HEK293 (cell line): ENCODE data around the gene HES5.

Experiments used
- CTCF ChIP-seq: fragments of 450-650 bp; formaldehyde crosslinking; IDR thresholded peaks from 2 replicates; pipeline ENCODE4 v1.5.1; 2016; ENCODE audit warnings: missing biosample characterization, missing genetic modification characterization
- ZNF138 ChIP-seq: fragments of 450-650 bp; formaldehyde crosslinking; IDR thresholded peaks from 2 replicates; pipeline ENCODE4 v1.5.1; 2016; ENCODE audit warnings: missing biosample characterization, missing genetic modification characterization, borderline replicate concordance
- ZNF184 ChIP-seq: fragments of 450-650 bp; IDR thresholded peaks from 2 replicates; pipeline ENCODE4 v1.5.1; 2018; ENCODE audit warnings: missing biosample characterization, mild to moderate bottlenecking, missing genetic modification characterization
- TF ChIP-seq, protein P1 (sequence below): fragments of 450-650 bp; formaldehyde crosslinking; IDR thresholded peaks from 2 replicates; pipeline ENCODE4 v1.5.1; 2016; ENCODE audit warnings: missing biosample characterization, missing genetic modification characterization

GRCh38 chr1:2479186-2479585 lies 50.9 kb downstream of the HES5 start:
- TF ChIP-seq CTCF (no peak), ZNF138 (no peak), ZNF184 (no peak)
- TF ChIP-seq, protein P1, sequence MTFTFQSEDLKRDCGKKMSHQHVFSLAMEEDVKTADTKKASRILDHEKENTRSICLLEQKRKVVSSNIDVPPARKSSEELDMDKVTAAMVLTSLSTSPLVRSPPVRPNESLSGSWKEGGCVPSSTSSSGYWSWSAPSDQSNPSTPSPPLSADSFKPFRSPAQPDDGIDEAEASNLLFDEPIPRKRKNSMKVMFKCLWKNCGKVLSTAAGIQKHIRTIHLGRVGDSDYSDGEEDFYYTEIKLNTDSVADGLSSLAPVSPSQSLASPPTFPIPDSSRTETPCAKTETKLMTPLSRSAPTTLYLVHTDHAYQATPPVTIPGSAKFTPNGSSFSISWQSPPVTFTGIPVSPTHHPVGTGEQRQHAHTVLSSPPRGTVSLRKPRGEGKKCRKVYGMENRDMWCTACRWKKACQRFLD (tag by site-specific recombination): no peak
